Forelimb muscle (tissue), 1 donor: Measurements from ENCODE around the gene CEACAM18. TPM values are rescaled to one million over a fixed set of nuclear protein-coding genes. Genes with fewer than 3 reads are reported as not detected.

Experiments
- DNase-seq: peaks from one replicate; pipeline ENCODE4 v3.0.0-alpha.2; 2013; ENCODE audit warnings: low read depth
- polyA plus RNA-seq: library from polyadenylated mRNA; unstranded; fragments of 120-200 nt; gene quantifications from one replicate; pipeline ENCODE4 v1.2.1, GENCODE V29; 2013; ENCODE audit not compliant: insufficient read length

The CEACAM18 gene
- polyA plus RNA-seq, 1 donor = not detected

DNA sequence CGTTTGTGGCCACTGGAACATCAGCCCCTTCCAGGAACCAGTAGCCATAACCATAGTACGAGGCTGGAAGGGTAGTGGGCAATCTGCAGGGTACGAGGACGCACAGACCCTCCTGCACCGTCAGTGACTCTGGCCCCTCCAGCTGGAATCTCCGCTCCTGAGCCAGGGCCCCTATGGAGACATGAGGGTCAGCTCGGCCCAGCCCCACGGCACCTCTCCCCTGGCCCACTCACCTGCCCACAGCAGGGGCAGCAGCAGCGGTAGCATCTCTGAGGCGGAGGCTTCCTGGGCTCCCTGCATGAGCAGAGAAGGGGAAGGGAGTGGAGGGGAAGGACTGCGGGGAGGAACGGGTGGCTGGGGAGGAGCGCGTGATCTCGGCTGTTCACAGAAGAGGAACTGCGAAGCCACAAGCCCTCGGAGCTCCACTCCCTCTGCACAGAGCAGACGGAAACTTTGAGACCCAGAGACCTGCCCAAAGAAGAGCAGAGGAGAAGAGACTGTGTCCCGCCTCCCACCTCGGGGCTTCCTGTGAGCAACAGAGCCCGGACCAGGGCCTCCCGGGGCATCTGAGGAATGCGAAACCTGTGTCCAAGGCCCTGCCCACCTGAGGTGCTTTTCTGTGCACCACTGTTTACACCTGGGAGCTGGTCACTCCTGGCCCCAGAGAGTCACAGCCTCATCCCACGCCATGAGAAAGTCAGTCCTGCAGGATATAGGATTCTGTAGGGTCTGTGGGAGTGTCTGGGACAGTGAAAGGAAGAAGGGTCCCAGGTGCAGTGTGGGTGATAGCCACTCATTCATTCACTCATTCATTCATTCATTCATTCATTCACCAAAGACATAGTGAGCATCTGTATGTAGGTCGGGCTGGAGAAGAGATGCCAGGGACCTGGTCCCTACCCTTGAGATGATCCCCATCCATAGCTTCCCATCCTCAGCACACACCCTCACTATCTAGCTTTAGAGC is 53.3 kb downstream of the CEACAM18 start, which contains the start of gene SIGLEC6:
SIGLEC6 (minus strand) TSS at position 322 of the 967 bp plus-strand sequence; CDS start at position 300, 22 bp downstream.
- no peak for DNase-seq

DNA sequence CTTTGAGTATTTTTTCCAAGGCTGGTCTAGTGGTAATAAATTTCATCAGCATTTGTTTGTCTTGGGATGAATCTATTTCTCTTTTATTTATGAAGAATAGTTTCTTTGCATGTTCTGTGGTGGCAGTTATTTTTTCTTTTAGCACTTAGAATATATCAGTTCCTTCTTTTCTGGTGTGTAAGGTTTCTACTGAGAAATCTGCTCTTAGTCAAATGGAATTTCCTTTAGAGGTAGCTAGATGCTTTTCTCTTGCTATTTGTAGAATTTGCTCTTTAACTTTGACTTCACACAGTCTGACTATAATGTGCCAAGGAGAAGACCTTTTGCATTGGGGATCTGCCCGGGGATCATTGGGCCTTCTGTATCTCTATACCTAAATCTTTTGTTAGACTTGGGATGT is 57.2 kb downstream of the CEACAM18 start:
- no peak for DNase-seq

DNA sequence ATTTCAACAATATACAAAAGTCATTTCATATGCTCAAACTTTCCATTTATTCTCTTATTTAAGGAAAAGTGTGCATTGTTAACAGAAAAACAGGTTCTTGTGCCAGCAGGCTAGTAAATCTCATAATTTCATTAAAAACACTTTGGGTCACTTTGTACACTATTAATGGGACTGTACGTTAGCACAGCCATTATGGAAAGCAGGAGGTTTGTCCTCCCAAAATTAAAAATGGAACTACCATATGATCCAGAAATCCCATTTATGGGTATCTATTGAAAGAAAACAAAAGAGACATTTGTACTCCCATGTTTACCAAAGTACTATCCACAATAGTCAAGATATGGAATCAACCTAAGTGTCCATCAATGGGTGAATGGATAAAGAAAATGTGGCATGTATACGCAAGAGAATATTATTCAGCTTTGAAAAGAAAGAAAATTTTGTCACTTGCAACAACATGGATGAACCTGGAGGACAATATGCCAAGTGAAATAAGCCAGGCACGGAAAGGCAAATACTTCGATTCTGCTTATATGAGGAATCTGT is 61.6 kb downstream of the CEACAM18 start:
- DNase-seq = no peak

Other genes with a start within 250 kb of the CEACAM18 start
- gene SIGLECL1, start 227.5 kb upstream of the CEACAM18 start, polyA plus RNA-seq = not detected
- gene IGLON5, start 166.9 kb upstream of the CEACAM18 start, polyA plus RNA-seq = 0.10 TPM
- 1.00 TPM for gene VSIG10L, start 136.4 kb upstream of the CEACAM18 start, polyA plus RNA-seq
- gene ETFB, start 112.2 kb upstream of the CEACAM18 start, polyA plus RNA-seq = 40.1 TPM
- 1.1 TPM for gene CLDND2, start 109.5 kb upstream of the CEACAM18 start, polyA plus RNA-seq
- gene NKG7, start 105.9 kb upstream of the CEACAM18 start, polyA plus RNA-seq = 3.0 TPM
- gene LIM2, start 90.6 kb upstream of the CEACAM18 start, polyA plus RNA-seq = not detected
- not detected for gene C19orf84, start 87.9 kb upstream of the CEACAM18 start, polyA plus RNA-seq
- gene SIGLEC10, start 60.9 kb upstream of the CEACAM18 start, polyA plus RNA-seq = 0.92 TPM
- gene SIGLEC8, start 20.1 kb upstream of the CEACAM18 start, polyA plus RNA-seq = not detected
- gene SIGLEC12, start 23.3 kb downstream of the CEACAM18 start, polyA plus RNA-seq = not detected
- 0.15 TPM for gene SIGLEC6, start 53.1 kb downstream of the CEACAM18 start, polyA plus RNA-seq
- 8.1 TPM for gene ZNF175, start 92.7 kb downstream of the CEACAM18 start, polyA plus RNA-seq
- 0.71 TPM for gene SIGLEC5, start 151.9 kb downstream of the CEACAM18 start, polyA plus RNA-seq
- 0.94 TPM for gene SIGLEC14, start 168.3 kb downstream of the CEACAM18 start, polyA plus RNA-seq
- gene SPACA6, start 214.8 kb downstream of the CEACAM18 start, polyA plus RNA-seq = 7.4 TPM
- gene HAS1, start 245.5 kb downstream of the CEACAM18 start, polyA plus RNA-seq = 0.11 TPM